Thyroid gland (tissue), 4 donors: ENCODE results near the gene TEX28.

Experiments
- CTCF ChIP-seq, 6 experiments: fragments of 200-600 bp in 3 of 6; fragments of 450-650 bp in 3 of 6; sonication (generic) in 3 of 6; IDR thresholded peaks; one replicate each; pipeline ENCODE4 v1.5.1; 2016 to 2019; ENCODE audit warnings: antibody characterized with exemption in 6 of 6, mild to moderate bottlenecking in 2 of 6, inconsistent platforms in 1 of 6, moderate library complexity in 1 of 6
- POLR2A ChIP-seq, 2 donors: fragments of 450-650 bp; IDR thresholded peaks; one replicate each; pipeline ENCODE4 v1.6.1; 2017; ENCODE audit warnings: antibody characterized with exemption in 2 of 2, mild to moderate bottlenecking in 2 of 2, moderate library complexity in 1 of 2

- TF ChIP-seq CTCF (IDR thresholded peaks at IDR 0.05) (no peak), POLR2A (IDR thresholded peaks at IDR 0.05) (no peak)
Measured at GRCh38 chrX:154322890-154323289, 28.0 kb upstream of the TEX28 start.
